Measurements from ENCODE around the gene ACMSD.

The ACMSD gene

DNA sequence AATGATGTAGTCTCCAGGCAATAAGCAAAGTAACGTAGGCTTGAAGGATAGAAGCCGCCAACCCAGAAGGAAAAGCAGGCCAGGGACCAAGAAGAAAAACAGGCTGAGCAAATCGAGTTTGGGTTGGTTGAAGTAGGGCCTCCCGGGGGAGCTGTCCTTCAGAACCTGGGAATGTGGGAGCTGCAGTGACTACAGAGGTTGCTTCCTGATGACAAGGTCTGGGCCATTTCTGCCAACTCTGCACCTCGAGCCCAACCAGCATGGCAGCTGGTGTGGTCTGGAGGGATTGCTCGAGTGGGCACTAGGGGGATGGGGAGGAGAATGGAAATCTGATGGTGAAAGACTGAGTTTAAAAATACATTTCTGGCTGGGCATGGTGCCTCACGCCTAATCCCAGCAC lies 14.1 kb downstream of the ACMSD start:
- no peak overlapping the region for H2BK120ac ChIP-seq (ENCODE audit: insufficient read depth, low read length, poor library complexity)
- H3K27me3 ChIP-seq (ENCODE audit: insufficient read depth, low read length), result no peaks in the 10 kb centered on the region
- no peak overlapping the region for H2AK5ac ChIP-seq (ENCODE audit: low read length)
- no CpG with 5 or more reads among the region's 7 CpGs for WGBS (ENCODE audit: extremely low coverage, insufficient coverage, insufficient read length)
- no peak overlapping the region for H3K4me3 ChIP-seq (ENCODE audit: low read depth, low read length)
- H3K79me1 ChIP-seq (ENCODE audit: low read length), result no peaks in the 10 kb centered on the region
- no peak overlapping the region for H3K18ac ChIP-seq (ENCODE audit: low read length)
- H2AFZ ChIP-seq (ENCODE audit: insufficient read depth, low read length, poor library complexity), result no peak overlapping the region
- H4K12ac ChIP-seq (ENCODE audit: low read depth, low read length), result no peak overlapping the region
- H3K4me2 ChIP-seq (ENCODE audit: low read length), result no peak overlapping the region
- H2BK5ac ChIP-seq (ENCODE audit: low read depth, low read length, poor library complexity), result no peak overlapping the region
- no peak overlapping the region for H3K23ac ChIP-seq (ENCODE audit: low read length)
- H3K79me2 ChIP-seq (ENCODE audit: control insufficient read depth, insufficient read depth, low read length, poor library complexity), result no peaks in the 10 kb centered on the region
- H4K91ac ChIP-seq (ENCODE audit: low read depth, low read length), result no peak overlapping the region
- no peaks in the 10 kb centered on the region for H3K9me3 ChIP-seq (ENCODE audit: insufficient read depth, low read depth, low read length)
- H3K4ac ChIP-seq (ENCODE audit: low read depth, low read length), result no peak overlapping the region
- no peaks in the 10 kb centered on the region for H3K4me1 ChIP-seq (ENCODE audit: control insufficient read depth in 1 of 2, insufficient read depth in 2 of 2, low read length in 2 of 2)
- no peak overlapping the region for H3K14ac ChIP-seq (ENCODE audit: low read length)
- H3K36me3 ChIP-seq (ENCODE audit: control insufficient read depth in 1 of 2, insufficient read depth in 2 of 2, low read length in 2 of 2), result no peaks in the 10 kb centered on the region
- DNase-seq, result no peak
- no peak overlapping the region for H3K9ac ChIP-seq (ENCODE audit: low read length)
- H3K27ac ChIP-seq (ENCODE audit: low read depth, low read length), result no peak overlapping the region
- H4K8ac ChIP-seq (ENCODE audit: low read depth, low read length), result no peak overlapping the region
- no peak overlapping the region for H2BK12ac ChIP-seq (ENCODE audit: low read length)

DNA sequence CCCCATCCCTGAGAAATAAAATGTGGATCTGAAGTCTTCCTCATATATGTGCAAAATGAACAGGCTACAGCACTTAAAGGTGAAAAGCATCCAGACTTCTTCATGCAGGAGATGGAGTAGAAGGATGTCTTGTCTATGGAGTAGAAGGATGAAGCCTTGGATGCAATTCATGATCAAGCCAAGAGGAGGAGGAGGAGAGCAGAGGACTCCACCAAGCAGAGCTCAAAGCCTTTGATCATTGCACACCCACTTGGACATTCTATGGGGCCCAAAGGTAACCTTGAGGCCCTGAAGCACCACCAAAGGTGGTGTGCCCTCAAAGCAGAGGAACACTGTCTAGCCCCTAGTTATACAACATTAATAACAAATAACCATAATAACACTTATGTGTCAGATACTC lies 17.3 kb downstream of the ACMSD start:
- no peak overlapping the region for H2BK12ac ChIP-seq (ENCODE audit: low read length)
- H3K9ac ChIP-seq (ENCODE audit: low read length), result no peak overlapping the region
- no peak overlapping the region for H4K12ac ChIP-seq (ENCODE audit: low read depth, low read length)
- H2BK5ac ChIP-seq (ENCODE audit: low read depth, low read length, poor library complexity), result no peak overlapping the region
- no peak overlapping the region for H3K18ac ChIP-seq (ENCODE audit: low read length)
- H4K8ac ChIP-seq (ENCODE audit: low read depth, low read length), result no peak overlapping the region
- H2AFZ ChIP-seq (ENCODE audit: insufficient read depth, low read length, poor library complexity), result no peak overlapping the region
- H3K4me3 ChIP-seq (ENCODE audit: low read depth, low read length), result no peak overlapping the region
- no peak overlapping the region for H3K14ac ChIP-seq (ENCODE audit: low read length)
- H3K79me2 ChIP-seq (ENCODE audit: control insufficient read depth, insufficient read depth, low read length, poor library complexity), result no peaks in the 10 kb centered on the region
- no peaks in the 10 kb centered on the region for H3K27me3 ChIP-seq (ENCODE audit: insufficient read depth, low read length)
- H2BK120ac ChIP-seq (ENCODE audit: insufficient read depth, low read length, poor library complexity), result no peak overlapping the region
- H3K4ac ChIP-seq (ENCODE audit: low read depth, low read length), result no peak overlapping the region
- no peak overlapping the region for H2AK5ac ChIP-seq (ENCODE audit: low read length)
- no peak overlapping the region for H3K23ac ChIP-seq (ENCODE audit: low read length)
- no peak overlapping the region for H4K91ac ChIP-seq (ENCODE audit: low read depth, low read length)
- H3K4me1 ChIP-seq (ENCODE audit: control insufficient read depth in 1 of 2, insufficient read depth in 2 of 2, low read length in 2 of 2), result no peaks in the 10 kb centered on the region
- no peak for DNase-seq
- H3K27ac ChIP-seq (ENCODE audit: low read depth, low read length), result no peak overlapping the region
- H3K4me2 ChIP-seq (ENCODE audit: low read length), result no peak overlapping the region
- no peaks in the 10 kb centered on the region for H3K79me1 ChIP-seq (ENCODE audit: low read length)
- H3K36me3 ChIP-seq (ENCODE audit: control insufficient read depth in 1 of 2, insufficient read depth in 2 of 2, low read length in 2 of 2), result no peaks in the 10 kb centered on the region
- H3K9me3 ChIP-seq (ENCODE audit: insufficient read depth, low read depth, low read length), result no peaks in the 10 kb centered on the region

DNA sequence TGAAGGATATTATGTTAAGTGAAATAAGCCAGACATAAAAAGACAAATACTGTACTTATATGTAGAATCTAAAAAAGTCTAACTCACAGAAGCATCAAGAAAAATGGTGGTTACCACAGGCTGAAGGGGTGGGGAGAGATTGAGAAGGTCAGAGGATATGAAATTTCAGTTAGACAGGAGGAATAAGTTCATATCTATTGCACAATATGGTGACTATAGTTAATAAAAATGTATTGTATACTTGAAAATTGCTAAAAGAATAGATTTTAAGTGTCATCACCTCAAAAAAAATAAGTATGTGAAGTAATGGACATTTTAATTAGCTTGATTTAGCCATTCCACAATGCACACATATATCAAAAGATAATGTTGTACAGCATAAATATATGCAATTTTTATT lies 19.8 kb downstream of the ACMSD start:
- Histone ChIP-seq H3K4ac (ENCODE audit: low read depth, low read length) (no peak overlapping the region), H3K27me3 (ENCODE audit: insufficient read depth, low read length) (no peaks in the 10 kb centered on the region), H4K8ac (ENCODE audit: low read depth, low read length) (no peak overlapping the region), H3K18ac (ENCODE audit: low read length) (no peak overlapping the region), H3K36me3 (ENCODE audit: control insufficient read depth in 1 of 2, insufficient read depth in 2 of 2, low read length in 2 of 2) (no peaks in the 10 kb centered on the region), H3K4me1 (ENCODE audit: control insufficient read depth in 1 of 2, insufficient read depth in 2 of 2, low read length in 2 of 2) (no peaks in the 10 kb centered on the region), H3K14ac (ENCODE audit: low read length) (no peak overlapping the region), H2BK120ac (ENCODE audit: insufficient read depth, low read length, poor library complexity) (no peak overlapping the region), H4K91ac (ENCODE audit: low read depth, low read length) (no peak overlapping the region), H2BK5ac (ENCODE audit: low read depth, low read length, poor library complexity) (no peak overlapping the region), H3K4me2 (ENCODE audit: low read length) (no peak overlapping the region), H3K9ac (ENCODE audit: low read length) (no peak overlapping the region), H3K4me3 (ENCODE audit: low read depth, low read length) (no peak overlapping the region), H3K27ac (ENCODE audit: low read depth, low read length) (no peak overlapping the region), H3K79me2 (ENCODE audit: control insufficient read depth, insufficient read depth, low read length, poor library complexity) (no peaks in the 10 kb centered on the region), H3K23ac (ENCODE audit: low read length) (no peak overlapping the region), H2AFZ (ENCODE audit: insufficient read depth, low read length, poor library complexity) (no peak overlapping the region), H4K12ac (ENCODE audit: low read depth, low read length) (no peak overlapping the region), H2BK12ac (ENCODE audit: low read length) (no peak overlapping the region), H2AK5ac (ENCODE audit: low read length) (no peak overlapping the region), H3K9me3 (ENCODE audit: insufficient read depth, low read depth, low read length) (peaks cover 2% of the 10 kb centered on the region), H3K79me1 (ENCODE audit: low read length) (no peaks in the 10 kb centered on the region)
- DNase-seq, result no peak

DNA sequence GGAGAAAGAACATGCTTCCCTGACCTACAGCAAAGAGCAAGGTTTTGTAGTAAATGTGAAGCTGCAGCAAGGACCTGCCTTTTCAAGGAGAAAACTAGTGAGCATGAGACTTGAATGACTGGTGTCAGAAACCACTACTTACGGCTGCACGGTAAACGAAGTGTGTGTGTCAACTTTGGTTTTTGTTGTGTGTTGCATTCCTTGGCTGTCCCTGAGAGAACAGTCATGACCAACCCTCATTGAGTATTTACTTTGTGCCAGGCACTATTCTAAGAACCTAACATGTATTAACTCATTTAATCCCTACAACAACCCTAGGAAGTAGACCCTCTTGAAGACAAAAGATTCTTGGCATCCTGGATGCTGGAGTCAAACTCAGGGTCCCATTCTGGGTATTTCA lies 22.8 kb downstream of the ACMSD start:
- Histone ChIP-seq H3K23ac (ENCODE audit: low read length) (no peak overlapping the region), H3K27ac (ENCODE audit: low read depth, low read length) (no peak overlapping the region), H2BK120ac (ENCODE audit: insufficient read depth, low read length, poor library complexity) (no peak overlapping the region), H4K91ac (ENCODE audit: low read depth, low read length) (no peak overlapping the region), H3K4ac (ENCODE audit: low read depth, low read length) (no peak overlapping the region), H3K4me2 (ENCODE audit: low read length) (no peak overlapping the region), H2BK5ac (ENCODE audit: low read depth, low read length, poor library complexity) (no peak overlapping the region), H3K14ac (ENCODE audit: low read length) (no peak overlapping the region), H3K4me3 (ENCODE audit: low read depth, low read length) (no peak overlapping the region), H3K18ac (ENCODE audit: low read length) (no peak overlapping the region), H2AFZ (ENCODE audit: insufficient read depth, low read length, poor library complexity) (no peak overlapping the region), H4K12ac (ENCODE audit: low read depth, low read length) (no peak overlapping the region), H3K4me1 (ENCODE audit: control insufficient read depth in 1 of 2, insufficient read depth in 2 of 2, low read length in 2 of 2) (no peaks in the 10 kb centered on the region), H3K79me2 (ENCODE audit: control insufficient read depth, insufficient read depth, low read length, poor library complexity) (no peaks in the 10 kb centered on the region), H4K8ac (ENCODE audit: low read depth, low read length) (no peak overlapping the region), H3K79me1 (ENCODE audit: low read length) (no peaks in the 10 kb centered on the region), H2BK12ac (ENCODE audit: low read length) (no peak overlapping the region), H3K9me3 (ENCODE audit: insufficient read depth, low read depth, low read length) (peaks cover 2% of the 10 kb centered on the region), H3K36me3 (ENCODE audit: control insufficient read depth in 1 of 2, insufficient read depth in 2 of 2, low read length in 2 of 2) (no peaks in the 10 kb centered on the region), H3K27me3 (ENCODE audit: insufficient read depth, low read length) (no peaks in the 10 kb centered on the region), H3K9ac (ENCODE audit: low read length) (no peak overlapping the region), H2AK5ac (ENCODE audit: low read length) (no peak overlapping the region)
- DNase-seq, result no peak
- no CpG with 5 or more reads among the region's 3 CpGs for WGBS (ENCODE audit: extremely low coverage, insufficient coverage, insufficient read length)

DNA sequence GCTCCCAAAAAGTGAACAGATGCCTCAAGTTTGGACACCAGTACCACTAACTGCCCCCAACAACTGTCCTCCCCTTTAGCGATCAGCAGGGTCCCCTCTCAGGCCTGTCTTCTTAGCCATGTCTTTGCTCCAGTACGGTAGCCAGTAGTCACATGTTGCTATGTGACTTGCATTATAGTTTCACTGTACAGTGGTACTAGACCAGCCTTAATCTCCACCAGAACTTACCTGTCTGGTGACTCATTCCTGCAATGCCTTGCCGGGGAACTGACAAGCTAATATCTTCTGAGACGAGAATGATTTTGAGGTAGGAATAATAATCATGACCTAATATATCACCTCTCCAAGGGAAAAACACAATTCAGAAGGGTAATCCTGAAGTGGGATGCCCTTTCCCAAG lies 23.7 kb downstream of the ACMSD start:
- no CpG with 5 or more reads among the region's 4 CpGs for WGBS (ENCODE audit: extremely low coverage, insufficient coverage, insufficient read length)

More for the DNA sequence above, 23.7 kb downstream of the ACMSD start:
- H3K4me1 ChIP-seq (ENCODE audit: control insufficient read depth in 1 of 2, insufficient read depth in 2 of 2, low read length in 2 of 2), result no peaks in the 10 kb centered on the region
- peaks cover 2% of the 10 kb centered on the region for H3K9me3 ChIP-seq (ENCODE audit: insufficient read depth, low read depth, low read length)
- no peak overlapping the region for H3K4me2 ChIP-seq (ENCODE audit: low read length)
- no peak overlapping the region for H3K14ac ChIP-seq (ENCODE audit: low read length)
- H4K8ac ChIP-seq (ENCODE audit: low read depth, low read length), result no peak overlapping the region
- H3K36me3 ChIP-seq (ENCODE audit: control insufficient read depth in 1 of 2, insufficient read depth in 2 of 2, low read length in 2 of 2), result no peaks in the 10 kb centered on the region
- H3K79me2 ChIP-seq (ENCODE audit: control insufficient read depth, insufficient read depth, low read length, poor library complexity), result no peaks in the 10 kb centered on the region
- no peaks in the 10 kb centered on the region for H3K79me1 ChIP-seq (ENCODE audit: low read length)
- H3K4ac ChIP-seq (ENCODE audit: low read depth, low read length), result no peak overlapping the region
- no peak overlapping the region for H3K18ac ChIP-seq (ENCODE audit: low read length)
- H2AFZ ChIP-seq (ENCODE audit: insufficient read depth, low read length, poor library complexity), result no peak overlapping the region
- H4K12ac ChIP-seq (ENCODE audit: low read depth, low read length), result no peak overlapping the region
- no peak overlapping the region for H3K23ac ChIP-seq (ENCODE audit: low read length)
- no peaks in the 10 kb centered on the region for H3K27me3 ChIP-seq (ENCODE audit: insufficient read depth, low read length)
- H4K91ac ChIP-seq (ENCODE audit: low read depth, low read length), result no peak overlapping the region
- no peak overlapping the region for H2AK5ac ChIP-seq (ENCODE audit: low read length)
- no peak overlapping the region for H3K9ac ChIP-seq (ENCODE audit: low read length)
- no peak overlapping the region for H2BK120ac ChIP-seq (ENCODE audit: insufficient read depth, low read length, poor library complexity)
- no peak overlapping the region for H3K27ac ChIP-seq (ENCODE audit: low read depth, low read length)
- no peak overlapping the region for H2BK5ac ChIP-seq (ENCODE audit: low read depth, low read length, poor library complexity)
- no peak overlapping the region for H3K4me3 ChIP-seq (ENCODE audit: low read depth, low read length)
- H2BK12ac ChIP-seq (ENCODE audit: low read length), result no peak overlapping the region
- DNase-seq, result peak in 1 of 2 donors; percentile 16

All from trophoblast cell (in vitro differentiated cells and primary cell).